ENCODE measurements around the gene BRD1. TPM values are rescaled to one million over a fixed set of nuclear protein-coding genes. Genes with fewer than 3 reads are reported as not detected.

The BRD1 gene
- total RNA-seq, 4 donors from 2014 or later: 32.2 to 51.8 (median 41.6) TPM

DNA sequence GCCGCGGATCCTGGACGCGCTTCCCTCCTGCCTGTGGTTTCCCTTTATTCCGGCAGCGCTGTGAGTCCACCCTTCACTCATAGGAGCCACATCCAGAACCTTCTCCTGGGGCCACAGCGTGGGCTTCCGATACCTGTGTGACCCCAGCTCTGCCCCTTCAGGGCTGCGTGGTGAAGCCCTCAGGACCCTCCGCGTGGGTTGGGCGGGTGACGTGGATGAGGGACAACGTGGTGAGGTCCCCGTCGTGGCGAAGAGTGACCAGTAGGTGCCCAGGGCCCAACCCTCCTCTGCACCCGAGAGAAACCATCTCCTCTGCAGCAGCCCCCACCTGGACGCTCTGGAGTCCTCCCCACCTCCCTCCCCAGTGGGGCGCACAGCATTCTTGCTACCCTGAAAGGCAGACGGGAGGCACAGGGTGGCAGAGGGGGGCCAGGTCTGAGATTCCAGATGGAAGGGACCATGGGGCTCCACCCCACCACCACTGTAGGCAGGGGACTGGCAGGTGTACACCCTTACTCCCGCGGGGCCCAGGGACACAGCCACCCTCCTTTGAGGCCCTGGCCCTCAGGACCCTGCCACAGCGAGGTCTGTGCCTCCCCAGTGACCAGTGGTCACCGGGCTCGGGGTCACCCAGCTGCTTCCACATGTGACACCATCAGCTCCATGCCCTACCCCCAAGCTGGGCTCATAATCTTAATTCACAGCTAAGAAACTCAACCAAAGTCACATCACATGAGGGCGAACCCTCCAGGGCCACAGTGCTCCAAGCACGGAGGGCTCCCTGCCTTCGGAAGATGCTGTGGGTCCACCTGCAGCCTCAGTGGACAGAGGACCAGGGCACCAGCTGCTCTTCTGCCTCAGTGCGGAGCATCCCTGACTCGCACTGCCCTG lies 22.6 kb upstream of the BRD1 start:
- Histone ChIP-seq H3K4me1 (peaks cover 26 to 35% of the 10 kb centered on the region in 2 donors), H3K36me3 (no peaks in the 10 kb centered on the region), H3K4me3 (replicated peaks in 1 of 3) (no peak overlapping the region), H3K27ac (no peak overlapping the region), H3K27me3 (peaks cover 18% of the 10 kb centered on the region), H3K9me3 (no peaks in the 10 kb centered on the region)
- no peak for TF ChIP-seq POLR2A (IDR thresholded peaks at IDR 0.05)
- TF ChIP-seq, protein P1, sequence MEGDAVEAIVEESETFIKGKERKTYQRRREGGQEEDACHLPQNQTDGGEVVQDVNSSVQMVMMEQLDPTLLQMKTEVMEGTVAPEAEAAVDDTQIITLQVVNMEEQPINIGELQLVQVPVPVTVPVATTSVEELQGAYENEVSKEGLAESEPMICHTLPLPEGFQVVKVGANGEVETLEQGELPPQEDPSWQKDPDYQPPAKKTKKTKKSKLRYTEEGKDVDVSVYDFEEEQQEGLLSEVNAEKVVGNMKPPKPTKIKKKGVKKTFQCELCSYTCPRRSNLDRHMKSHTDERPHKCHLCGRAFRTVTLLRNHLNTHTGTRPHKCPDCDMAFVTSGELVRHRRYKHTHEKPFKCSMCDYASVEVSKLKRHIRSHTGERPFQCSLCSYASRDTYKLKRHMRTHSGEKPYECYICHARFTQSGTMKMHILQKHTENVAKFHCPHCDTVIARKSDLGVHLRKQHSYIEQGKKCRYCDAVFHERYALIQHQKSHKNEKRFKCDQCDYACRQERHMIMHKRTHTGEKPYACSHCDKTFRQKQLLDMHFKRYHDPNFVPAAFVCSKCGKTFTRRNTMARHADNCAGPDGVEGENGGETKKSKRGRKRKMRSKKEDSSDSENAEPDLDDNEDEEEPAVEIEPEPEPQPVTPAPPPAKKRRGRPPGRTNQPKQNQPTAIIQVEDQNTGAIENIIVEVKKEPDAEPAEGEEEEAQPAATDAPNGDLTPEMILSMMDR (IDR thresholded peaks at IDR 0.05): no peak
- no peak for DNase-seq
- intact Hi-C loops (cut with DNase I): loop anchor here (10.0 kb wide), 1 partner anchor 65 kb away; the partner anchor contains the start of genes ALG12 and CRELD2
- 47 to 73% methylated on average over 11 to 14 of the region's 31 CpGs for WGBS, 2 donors

DNA sequence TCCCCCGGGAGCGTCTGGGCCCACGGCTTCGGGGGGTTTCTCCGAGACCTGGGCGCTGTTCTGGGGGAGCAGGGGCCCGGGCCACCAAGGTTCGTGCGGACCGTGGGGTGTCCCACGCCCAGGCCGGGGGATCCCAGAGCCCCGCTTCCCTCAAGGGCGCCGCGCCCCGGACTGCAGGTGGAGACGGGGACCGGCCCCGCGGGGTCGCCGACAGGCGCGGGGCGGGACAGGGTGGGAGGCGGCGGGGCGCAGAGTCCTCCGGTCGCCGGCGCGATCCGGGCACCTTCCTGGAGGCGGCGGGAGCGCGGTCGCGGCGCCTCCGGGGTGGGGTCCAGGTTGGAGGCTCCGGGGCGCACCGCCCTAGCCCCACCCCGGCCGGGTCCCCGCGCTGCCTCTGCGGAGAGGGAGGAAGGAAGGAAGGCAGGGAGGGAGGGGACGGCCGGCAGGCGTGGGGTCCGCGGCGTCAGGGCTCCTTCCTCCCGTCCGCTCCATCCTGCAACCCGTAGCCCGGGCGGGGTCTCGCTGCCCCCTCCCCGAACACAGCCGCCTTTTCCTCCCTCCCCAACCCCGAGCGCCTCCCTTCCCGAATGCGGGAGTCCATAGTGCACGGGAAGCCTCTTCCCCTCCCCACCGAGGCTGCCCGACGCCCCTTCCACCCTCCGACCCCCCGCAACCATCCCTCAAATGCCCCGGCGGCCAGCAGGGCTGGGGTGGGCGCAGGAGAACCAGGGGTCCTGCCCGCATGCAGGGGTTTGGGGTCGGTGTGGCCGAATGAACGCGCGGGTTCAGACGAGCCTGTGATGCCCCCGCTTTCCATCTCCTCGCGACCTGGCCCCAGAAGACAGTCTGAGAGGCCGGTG lies 21.7 kb upstream of the BRD1 start:
- peak overlapping the region in 1 of 3 donors; percentile 26 for H3K4me3 ChIP-seq (replicated peaks in 1 of 3)
- intact Hi-C loops (cut with DNase I): loop anchor here (10.0 kb wide), 2 partner anchors 55 to 65 kb away; partner anchors contain the start of genes ALG12 and CRELD2
- H3K4me1 ChIP-seq: peaks cover 18 to 26% of the 10 kb centered on the region in 2 donors
- H3K27ac ChIP-seq: no peak overlapping the region
- peaks cover 18% of the 10 kb centered on the region for H3K27me3 ChIP-seq
- 3 to 4% methylated on average over 5 to 15 of the region's 89 CpGs for WGBS, 2 donors
- TF ChIP-seq POLR2A (IDR thresholded peaks at IDR 0.05): no peak
- TF ChIP-seq, protein P1 (IDR thresholded peaks at IDR 0.05): no peak
- DNase-seq: no peak
- no peaks in the 10 kb centered on the region for H3K9me3 ChIP-seq
- no peaks in the 10 kb centered on the region for H3K36me3 ChIP-seq

DNA sequence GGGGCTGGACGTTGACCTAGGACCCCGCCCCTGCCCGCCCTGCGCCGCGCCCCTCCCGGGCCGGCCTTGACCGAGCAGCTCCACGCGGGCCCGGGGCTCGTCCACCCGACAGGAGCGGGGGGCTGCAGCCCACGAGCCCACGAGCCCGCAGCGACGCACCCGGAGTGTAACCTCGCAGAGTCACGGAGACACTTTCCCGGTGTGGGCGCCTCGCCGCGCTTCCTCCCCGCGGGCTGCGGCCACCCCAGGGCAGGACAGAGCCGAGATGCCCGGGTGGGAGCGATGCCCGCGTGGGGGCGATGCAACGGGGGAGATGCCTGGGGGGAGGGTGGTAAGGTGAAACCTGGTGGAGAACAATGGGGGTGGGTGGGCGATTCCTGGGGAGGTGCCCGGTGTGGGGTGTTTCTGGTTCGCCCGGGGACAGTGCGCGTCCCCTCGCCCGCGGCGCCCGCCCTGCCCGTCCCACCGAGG lies 21.1 kb upstream of the BRD1 start:
- peaks cover 18% of the 10 kb centered on the region for H3K27me3 ChIP-seq
- H3K27ac ChIP-seq: no peak overlapping the region
- intact Hi-C loops (cut with DNase I): loop anchor here (10.0 kb wide), 1 partner anchor 54 kb away; no protein-coding TSS in a partner anchor
- H3K4me1 ChIP-seq: peaks cover 16 to 26% of the 10 kb centered on the region in 2 donors
- TF ChIP-seq, protein P1 (IDR thresholded peaks at IDR 0.05): no peak
- TF ChIP-seq POLR2A (IDR thresholded peaks at IDR 0.05): no peak
- WGBS, 2 donors: 3% methylated on average over 14 of the region's 51 CpGs; no CpG with 5 or more reads in 1 of the 2 donors
- no peaks in the 10 kb centered on the region for H3K36me3 ChIP-seq
- no peaks in the 10 kb centered on the region for H3K9me3 ChIP-seq
- peak overlapping the region in 1 of 3 donors; percentile 26 for H3K4me3 ChIP-seq (replicated peaks in 1 of 3)
- no peak for DNase-seq

- Histone ChIP-seq H3K27me3 (peaks cover 18% of the 10 kb centered on the region), H3K9me3 (no peaks in the 10 kb centered on the region), H3K4me3 (replicated peaks in 1 of 3) (peak overlapping the region in 1 of 3 donors; percentile 26), H3K4me1 (peaks cover 16 to 26% of the 10 kb centered on the region in 2 donors), H3K27ac (no peak overlapping the region), H3K36me3 (no peaks in the 10 kb centered on the region)
- intact Hi-C loops (cut with DNase I): loop anchor here (10.0 kb wide), 1 partner anchor 53 kb away; no protein-coding TSS in a partner anchor
- DNase-seq: no peak
- 34 to 43% methylated on average over 24 to 30 of the region's 64 CpGs for WGBS, 2 donors
- no peak for TF ChIP-seq POLR2A (IDR thresholded peaks at IDR 0.05)
- TF ChIP-seq, protein P1 (IDR thresholded peaks at IDR 0.05): no peak
Observed at GRCh38 chr22:49847751-49848689, 20.3 kb upstream of the BRD1 start.
